CD4-positive, CD25-positive, alpha-beta regulatory T cell (primary cell): Measurements from ENCODE around the gene FAM72A. TPM values are rescaled to one million over a fixed set of nuclear protein-coding genes. Genes with fewer than 3 reads are reported as not detected.
"Not testable (repeated sequence)": the region's sequence is repeated elsewhere in the genome, so short reads cannot be mapped to it uniquely, and the experiment has no call there.

Source experiments
- ATAC-seq, 2 donors: fragments of 150-1000 bp; cut with Tn5 transposase; one replicate each; pipeline ENCODE4 v1.10.0; 2021; ENCODE audit warnings: low read depth in 2 of 2, moderate number of reproducible peaks in 2 of 2, moderate library complexity in 1 of 2
- DNase-seq, 3 donors: peaks; one replicate each; pipeline versions ENCODE4 v3.0.0 to v3.0.0-alpha.2; 2012 to 2022; ENCODE audit warnings: mixed read lengths in 1 of 3
- H3K27ac ChIP-seq: one replicate; pipeline ENCODE4 v1.7.0; 2013; ENCODE audit warnings: mild to moderate bottlenecking, low read length; ENCODE audit not compliant: insufficient read depth, poor library complexity, severe bottlenecking
- H3K27me3 ChIP-seq: one replicate; pipeline ENCODE4 v1.7.0; 2013; ENCODE audit warnings: low read length; ENCODE audit not compliant: control insufficient read depth, insufficient read depth
- H3K36me3 ChIP-seq: one replicate; pipeline ENCODE4 v1.7.0; 2013; ENCODE audit warnings: mild to moderate bottlenecking, low read length, moderate library complexity; ENCODE audit not compliant: control insufficient read depth, insufficient read depth
- H3K4me1 ChIP-seq: 2 replicates; pipeline ENCODE4 v1.7.0; 2013; ENCODE audit warnings: mild to moderate bottlenecking, low read length; ENCODE audit not compliant: insufficient read depth, control insufficient read depth, poor library complexity, severe bottlenecking
- H3K4me3 ChIP-seq: one replicate; pipeline ENCODE4 v1.7.0; 2013; ENCODE audit warnings: low read depth, mild to moderate bottlenecking, low read length, moderate library complexity
- H3K9me3 ChIP-seq, 2 experiments: 1 replicate in 1 of 2; 2 replicates in 1 of 2; pipeline ENCODE4 v1.7.0; 2013; ENCODE audit warnings: low read length in 2 of 2, mild to moderate bottlenecking in 1 of 2, moderate library complexity in 1 of 2; ENCODE audit not compliant: control insufficient read depth in 2 of 2
- H3K27ac Mint-ChIP-seq, 3 donors: one replicate each; pipeline ENCODE4 v1.8.0; 2020 to 2022; ENCODE audit warnings: mild to moderate bottlenecking in 3 of 3, mixed read lengths in 3 of 3, moderate library complexity in 2 of 3
- H3K27me3 Mint-ChIP-seq: one replicate; pipeline ENCODE4 v1.8.0; 2022; ENCODE audit warnings: mild to moderate bottlenecking, mixed read lengths
- H3K36me3 Mint-ChIP-seq: one replicate; pipeline ENCODE4 v1.8.0; 2020; ENCODE audit warnings: mixed read lengths
- H3K4me1 Mint-ChIP-seq, 4 donors: one replicate each; pipeline ENCODE4 v1.8.0; 2020 to 2022; ENCODE audit warnings: mixed read lengths in 4 of 4, mild to moderate bottlenecking in 1 of 4
- H3K4me3 Mint-ChIP-seq, 4 donors: one replicate each; pipeline ENCODE4 v1.8.0; 2020 to 2022; ENCODE audit warnings: mild to moderate bottlenecking in 4 of 4, mixed read lengths in 4 of 4, moderate library complexity in 3 of 4
- H3K9me3 Mint-ChIP-seq, 7 donors: one replicate each; pipeline ENCODE4 v1.8.0; 2020 to 2022; ENCODE audit warnings: mixed read lengths in 7 of 7, mild to moderate bottlenecking in 3 of 7, moderate library complexity in 2 of 7
- polyA plus RNA-seq, 4 donors: library from polyadenylated mRNA; unstranded; fragments of 300-500 nt; fragmentation: Illumina TruSeq; gene quantifications; one replicate each; pipeline ENCODE4 v1.2.3, GENCODE V29; 2021
- total RNA-seq: library from RNA; stranded (reverse); gene quantifications from one replicate; pipeline ENCODE4 v1.2.3, GENCODE V29; 2022

Gene FAM72A
- total and polyA plus RNA-seq, 5 donors from 2014 or later = 0.59 to 3.6 (median 2.2) TPM

DNA sequence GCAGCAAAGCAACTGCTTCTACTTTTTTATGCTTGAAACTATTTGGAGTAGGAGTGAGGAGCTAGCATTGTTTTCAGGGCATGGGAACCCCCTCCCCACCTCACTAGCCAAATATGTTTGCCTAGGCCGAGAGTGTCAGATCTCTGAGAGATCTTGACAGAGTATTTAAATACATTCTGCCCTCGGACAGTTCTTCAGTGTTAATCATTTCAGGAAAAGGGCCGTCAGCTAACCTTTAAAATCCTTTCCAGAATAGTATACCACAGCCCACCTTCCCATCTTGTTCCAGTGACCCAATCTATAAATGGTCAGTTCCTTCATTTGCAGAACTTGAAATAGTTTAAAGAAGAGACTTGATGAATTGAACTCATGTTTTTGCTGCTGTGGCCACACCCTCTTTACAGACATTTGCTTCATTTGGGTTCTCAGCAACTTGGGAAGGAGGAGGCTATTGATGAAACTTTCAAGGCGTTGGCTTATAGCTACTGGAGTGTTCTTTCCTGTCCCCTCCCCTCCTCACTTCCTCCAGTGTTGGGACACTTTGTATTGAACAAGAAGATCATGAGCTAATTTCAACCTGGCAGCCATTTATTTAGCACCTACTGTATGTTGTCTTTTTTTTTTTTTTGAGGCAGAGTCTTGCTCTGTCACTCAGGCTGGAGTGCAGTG lies 17.8 kb upstream of the FAM72A start:
- not testable (repeated sequence) for H3K27ac ChIP-seq, H3K36me3 ChIP-seq, H3K36me3 Mint-ChIP-seq, H3K4me1 ChIP-seq, H3K27me3 ChIP-seq, H3K9me3 ChIP-seq, H3K9me3 Mint-ChIP-seq, H3K27me3 Mint-ChIP-seq, ATAC-seq, H3K4me3 ChIP-seq
- DNase-seq = peak in 1 of 3 donors; percentile 61
- Mint-ChIP-seq H3K4me1 (peaks cover 0 to 10% (median 5%) of the 10 kb centered on the region in 4 donors), H3K27ac (peak overlapping the region in 2 of 3 donors; percentile 1 to 59), H3K4me3 (peak overlapping the region in 1 of 4 donors; percentile 32)

DNA sequence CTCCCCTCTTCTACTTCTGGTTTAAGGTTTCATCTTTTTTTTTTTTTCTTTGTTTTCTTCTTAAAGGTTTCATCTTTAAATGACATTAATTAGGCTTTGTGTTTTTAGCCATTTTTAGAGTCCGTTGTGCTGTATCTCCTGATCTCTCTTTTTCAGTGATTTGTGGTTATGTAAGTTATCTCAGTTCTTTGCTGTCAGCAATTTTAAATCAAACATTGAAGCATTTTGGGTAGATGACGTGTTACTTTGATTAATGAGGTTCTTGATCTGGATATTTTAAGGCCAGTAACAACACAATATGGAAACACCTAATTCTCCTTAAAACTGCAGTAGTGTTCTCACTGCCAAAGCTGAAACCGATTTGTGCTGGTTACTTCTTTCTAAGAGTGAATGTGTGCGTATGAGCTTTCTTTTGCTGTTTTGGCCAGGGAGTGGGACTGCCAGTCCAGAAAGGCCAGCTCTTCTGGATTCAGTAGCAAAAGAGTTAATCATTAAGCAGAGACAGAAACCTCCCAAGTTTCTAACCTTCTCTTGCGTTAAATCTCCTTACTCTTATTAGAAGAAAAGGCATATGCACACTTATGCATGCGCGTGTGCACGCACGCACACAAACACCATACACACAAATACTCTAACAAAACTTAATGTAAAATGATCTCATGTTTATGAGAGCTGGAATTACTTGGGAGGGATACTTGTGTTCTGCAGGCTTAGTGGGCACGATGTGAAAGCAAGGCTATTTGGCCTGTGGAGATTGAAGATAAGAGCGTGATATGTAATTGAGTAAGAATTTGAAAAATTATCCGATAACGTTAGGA lies 17.1 kb upstream of the FAM72A start:
- not testable (repeated sequence) for H3K4me3 ChIP-seq, H3K36me3 ChIP-seq, DNase-seq, H3K9me3 Mint-ChIP-seq, H3K9me3 ChIP-seq, H3K4me3 Mint-ChIP-seq, ATAC-seq, H3K4me1 ChIP-seq, H3K36me3 Mint-ChIP-seq, H3K27ac Mint-ChIP-seq, H3K27me3 Mint-ChIP-seq, H3K27me3 ChIP-seq, H3K27ac ChIP-seq
- peaks cover 0 to 10% (median 5%) of the 10 kb centered on the region in 4 donors for H3K4me1 Mint-ChIP-seq

- H3K9me3 Mint-ChIP-seq, H3K27me3 Mint-ChIP-seq, H3K9me3 ChIP-seq, H3K36me3 ChIP-seq, H3K4me1 Mint-ChIP-seq, H3K4me3 ChIP-seq, H3K27ac Mint-ChIP-seq, DNase-seq, ATAC-seq, H3K4me1 ChIP-seq, H3K4me3 Mint-ChIP-seq, H3K27me3 ChIP-seq, H3K36me3 Mint-ChIP-seq, H3K27ac ChIP-seq: not testable (repeated sequence)
These were observed 16.1 kb upstream of the FAM72A start for GRCh38 chr1:206218765-206219164.

GRCh38 chr1:206218285-206218684 lies 15.6 kb upstream of the FAM72A start:
- not testable (repeated sequence) for H3K9me3 ChIP-seq, H3K36me3 Mint-ChIP-seq, H3K9me3 Mint-ChIP-seq, H3K27me3 ChIP-seq, H3K4me3 Mint-ChIP-seq, H3K27me3 Mint-ChIP-seq, DNase-seq, H3K4me1 Mint-ChIP-seq, H3K4me1 ChIP-seq, H3K27ac ChIP-seq, H3K4me3 ChIP-seq, H3K36me3 ChIP-seq, ATAC-seq, H3K27ac Mint-ChIP-seq

- not testable (repeated sequence) for DNase-seq, H3K4me1 Mint-ChIP-seq, H3K9me3 Mint-ChIP-seq, ATAC-seq, H3K36me3 ChIP-seq, H3K27ac ChIP-seq, H3K4me1 ChIP-seq, H3K27ac Mint-ChIP-seq, H3K9me3 ChIP-seq, H3K27me3 ChIP-seq, H3K36me3 Mint-ChIP-seq, H3K4me3 ChIP-seq, H3K4me3 Mint-ChIP-seq, H3K27me3 Mint-ChIP-seq
These were observed 13.2 kb upstream of the FAM72A start for GRCh38 chr1:206215600-206216392.

DNA sequence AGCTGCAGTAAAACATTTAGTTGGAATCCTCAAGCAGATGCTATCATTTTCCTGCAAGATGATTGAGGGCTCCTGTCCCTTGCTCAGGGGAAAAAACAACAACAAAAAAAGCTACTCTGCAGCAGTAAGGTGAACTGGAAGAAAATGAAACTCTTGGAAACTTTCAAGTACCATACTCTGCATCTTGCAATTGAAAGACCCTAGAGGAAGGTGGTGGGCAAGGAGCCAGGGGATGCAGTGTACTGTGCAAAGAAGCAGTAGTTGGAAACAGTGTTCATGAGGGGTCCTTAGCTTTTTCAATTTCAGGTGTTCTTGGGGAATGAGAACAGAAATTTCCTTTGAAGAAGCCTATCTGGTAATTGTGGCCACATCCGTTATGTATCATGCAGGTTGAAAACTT lies 8.2 kb upstream of the FAM72A start:
- not testable (repeated sequence) for DNase-seq, H3K27me3 Mint-ChIP-seq, H3K27ac ChIP-seq, H3K4me3 ChIP-seq, H3K4me3 Mint-ChIP-seq, H3K27me3 ChIP-seq, ATAC-seq, H3K27ac Mint-ChIP-seq, H3K36me3 ChIP-seq, H3K9me3 ChIP-seq, H3K4me1 ChIP-seq, H3K36me3 Mint-ChIP-seq, H3K9me3 Mint-ChIP-seq, H3K4me1 Mint-ChIP-seq

DNA sequence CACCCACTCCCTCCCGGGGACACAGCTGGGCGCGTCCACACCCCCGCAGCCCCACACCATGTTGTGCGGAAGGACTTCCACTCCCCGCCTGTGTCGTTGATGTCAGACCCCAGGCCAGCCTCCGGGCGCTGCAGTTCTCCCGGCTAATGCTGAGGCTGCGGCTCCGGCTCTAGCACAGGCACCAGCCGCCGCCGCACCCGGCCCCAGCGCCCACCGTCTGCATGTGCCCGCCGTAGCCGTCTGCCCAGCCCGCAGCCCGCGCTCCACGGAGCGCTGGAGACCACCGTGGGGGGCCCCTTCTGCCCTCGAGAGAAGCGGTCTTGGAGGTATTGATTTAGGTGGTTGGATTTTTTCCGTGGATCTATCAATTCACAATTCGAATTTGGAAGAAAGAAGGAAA lies 2.9 kb upstream of the FAM72A start:
- not testable (repeated sequence) for H3K4me1 Mint-ChIP-seq, H3K9me3 Mint-ChIP-seq

More for the DNA sequence above, 2.9 kb upstream of the FAM72A start:
- H3K27me3 Mint-ChIP-seq, H3K4me1 ChIP-seq, H3K4me3 ChIP-seq, ATAC-seq, H3K4me3 Mint-ChIP-seq, H3K36me3 Mint-ChIP-seq, H3K27me3 ChIP-seq, H3K27ac Mint-ChIP-seq, H3K27ac ChIP-seq, H3K36me3 ChIP-seq, H3K9me3 ChIP-seq: not testable (repeated sequence)
- DNase-seq = peak in 1 of 3 donors; percentile 1
